Trophoblast cell (in vitro differentiated cells and primary cell): ENCODE results near the gene RIPOR3.

ENCODE experiments used
- DNase-seq, 2 donors: peaks; one replicate each; pipeline ENCODE4 v3.0.0-alpha.2; 2016
- H2AFZ ChIP-seq: 2 replicates; pipeline ENCODE4 v1.6.1; 2013; ENCODE audit warnings: low read length, moderate library complexity, mild to moderate bottlenecking; ENCODE audit not compliant: insufficient read depth, poor library complexity
- H2AK5ac ChIP-seq: 2 replicates; pipeline ENCODE4 v1.6.1; 2013; ENCODE audit warnings: mild to moderate bottlenecking, low read length
- H2BK120ac ChIP-seq: 2 replicates; pipeline ENCODE4 v1.6.1; 2013; ENCODE audit warnings: low read length, mild to moderate bottlenecking, moderate library complexity; ENCODE audit not compliant: insufficient read depth, poor library complexity
- H2BK12ac ChIP-seq: 2 replicates; pipeline ENCODE4 v1.6.1; 2013; ENCODE audit warnings: mild to moderate bottlenecking, low read length, moderate library complexity
- H2BK5ac ChIP-seq: 2 replicates; pipeline ENCODE4 v1.6.1; 2013; ENCODE audit warnings: low read length, low read depth, moderate library complexity, mild to moderate bottlenecking; ENCODE audit not compliant: poor library complexity
- H3K14ac ChIP-seq: 2 replicates; pipeline ENCODE4 v1.6.1; 2013; ENCODE audit warnings: mild to moderate bottlenecking, low read length
- H3K18ac ChIP-seq: 2 replicates; pipeline ENCODE4 v1.6.1; 2013; ENCODE audit warnings: mild to moderate bottlenecking, low read length
- H3K23ac ChIP-seq: 2 replicates; pipeline ENCODE4 v1.6.1; 2013; ENCODE audit warnings: low read length
- H3K27ac ChIP-seq: 2 replicates; pipeline ENCODE4 v1.5.1; 2013; ENCODE audit warnings: low read depth, mild to moderate bottlenecking, inconsistent platforms, low read length, moderate library complexity
- H3K27me3 ChIP-seq: 2 replicates; pipeline ENCODE4 v1.6.1; 2013; ENCODE audit warnings: inconsistent platforms, mild to moderate bottlenecking, low read length, moderate library complexity; ENCODE audit not compliant: insufficient read depth
- H3K36me3 ChIP-seq, 2 experiments: 1 replicate in 1 of 2; 2 replicates in 1 of 2; pipeline ENCODE4 v1.6.1; 2013; ENCODE audit warnings: low read length in 2 of 2, mild to moderate bottlenecking in 2 of 2, moderate library complexity in 1 of 2; ENCODE audit not compliant: insufficient read depth in 2 of 2, control insufficient read depth in 1 of 2
- H3K4ac ChIP-seq: 2 replicates; pipeline ENCODE4 v1.6.1; 2013; ENCODE audit warnings: low read depth, mild to moderate bottlenecking, low read length, moderate library complexity
- H3K4me1 ChIP-seq, 2 experiments: 1 replicate in 1 of 2; 2 replicates in 1 of 2; pipeline ENCODE4 v1.6.1; 2013; ENCODE audit warnings: low read length in 2 of 2, mild to moderate bottlenecking in 2 of 2, moderate library complexity in 1 of 2; ENCODE audit not compliant: insufficient read depth in 2 of 2, control insufficient read depth in 1 of 2
- H3K4me2 ChIP-seq: 2 replicates; pipeline ENCODE4 v1.6.1; 2013; ENCODE audit warnings: inconsistent platforms, mild to moderate bottlenecking, low read length, moderate library complexity
- H3K4me3 ChIP-seq: 2 replicates; pipeline ENCODE4 v1.5.1; 2013; ENCODE audit warnings: mild to moderate bottlenecking, low read depth, low read length, inconsistent platforms
- H3K79me1 ChIP-seq: one replicate; pipeline ENCODE4 v1.6.1; 2013; ENCODE audit warnings: low read length
- H3K79me2 ChIP-seq: 2 replicates; pipeline ENCODE4 v1.6.1; 2013; ENCODE audit warnings: low read length, mild to moderate bottlenecking; ENCODE audit not compliant: control insufficient read depth, insufficient read depth, poor library complexity
- H3K9ac ChIP-seq: 2 replicates; pipeline ENCODE4 v1.6.1; 2013; ENCODE audit warnings: mild to moderate bottlenecking, low read length
- H3K9me3 ChIP-seq: 2 replicates; pipeline ENCODE4 v1.6.1; 2013; ENCODE audit warnings: low read depth, mild to moderate bottlenecking, control low read depth, inconsistent platforms, low read length; ENCODE audit not compliant: insufficient read depth
- H4K12ac ChIP-seq: 2 replicates; pipeline ENCODE4 v1.6.1; 2013; ENCODE audit warnings: low read depth, mild to moderate bottlenecking, low read length, moderate library complexity
- H4K8ac ChIP-seq: 2 replicates; pipeline ENCODE4 v1.6.1; 2013; ENCODE audit warnings: low read depth, mild to moderate bottlenecking, low read length, moderate library complexity
- H4K91ac ChIP-seq: one replicate; pipeline ENCODE4 v1.6.1; 2013; ENCODE audit warnings: low read depth, mild to moderate bottlenecking, low read length, moderate library complexity
- WGBS: extraction: QIAGEN DNeasy Blood & Tissue Kit; methylation state at CpG from one replicate; pipeline ENCODE4 v1.1.7; 2013; ENCODE audit warnings: missing lambda C conversion rate; ENCODE audit not compliant: insufficient read length, insufficient coverage; ENCODE audit errors: extremely low coverage; 5-methylcytosine and 5-hydroxymethylcytosine counted together

RIPOR3 gene

GRCh38 chr20:50610212-50610718 lies 81.1 kb downstream of the RIPOR3 start:
- H2BK5ac ChIP-seq = no peak overlapping the region
- no peaks in the 10 kb centered on the region for H3K79me2 ChIP-seq
- H3K18ac ChIP-seq = no peak overlapping the region
- H3K4me1 ChIP-seq = peaks cover 3% of the 10 kb centered on the region in 2 experiments
- no peak overlapping the region for H3K4me2 ChIP-seq
- no peaks in the 10 kb centered on the region for H3K79me1 ChIP-seq
- H4K8ac ChIP-seq = no peak overlapping the region
- H4K12ac ChIP-seq = no peak overlapping the region
- H2BK12ac ChIP-seq = no peak overlapping the region
- no peak overlapping the region for H3K27ac ChIP-seq
- H3K4ac ChIP-seq = no peak overlapping the region
- H3K9ac ChIP-seq = no peak overlapping the region
- H4K91ac ChIP-seq = no peak overlapping the region
- H3K9me3 ChIP-seq = no peaks in the 10 kb centered on the region
- H3K27me3 ChIP-seq = no peaks in the 10 kb centered on the region
- no peaks in the 10 kb centered on the region for H3K36me3 ChIP-seq
- no peak overlapping the region for H2AFZ ChIP-seq
- no peak overlapping the region for H2BK120ac ChIP-seq
- no CpG with 5 or more reads among the region's 4 CpGs for WGBS
- no peak overlapping the region for H3K4me3 ChIP-seq
- H3K14ac ChIP-seq = no peak overlapping the region
- DNase-seq = no peak
- no peak overlapping the region for H2AK5ac ChIP-seq
- H3K23ac ChIP-seq = no peak overlapping the region

GRCh38 chr20:50609438-50609989 lies 81.8 kb downstream of the RIPOR3 start:
- no peak overlapping the region for H2AFZ ChIP-seq
- DNase-seq = no peak
- H3K23ac ChIP-seq = no peak overlapping the region
- H3K79me2 ChIP-seq = no peaks in the 10 kb centered on the region
- no peak overlapping the region for H3K14ac ChIP-seq
- no peak overlapping the region for H3K4me3 ChIP-seq
- WGBS = no CpG with 5 or more reads among the region's 28 CpGs
- no peak overlapping the region for H4K12ac ChIP-seq
- H3K79me1 ChIP-seq = no peaks in the 10 kb centered on the region
- no peak overlapping the region for H2AK5ac ChIP-seq
- no peak overlapping the region for H3K4ac ChIP-seq
- H2BK120ac ChIP-seq = no peak overlapping the region
- peaks cover 3% of the 10 kb centered on the region in 2 experiments for H3K4me1 ChIP-seq
- H2BK5ac ChIP-seq = no peak overlapping the region
- H3K27ac ChIP-seq = no peak overlapping the region
- H3K18ac ChIP-seq = no peak overlapping the region
- no peak overlapping the region for H2BK12ac ChIP-seq
- no peak overlapping the region for H3K9ac ChIP-seq
- no peak overlapping the region for H4K91ac ChIP-seq
- H3K27me3 ChIP-seq = no peaks in the 10 kb centered on the region
- H4K8ac ChIP-seq = no peak overlapping the region
- H3K4me2 ChIP-seq = no peak overlapping the region
- no peaks in the 10 kb centered on the region for H3K36me3 ChIP-seq
- H3K9me3 ChIP-seq = no peaks in the 10 kb centered on the region

- Histone ChIP-seq H3K79me1 (no peaks in the 10 kb centered on the region), H2AK5ac (no peak overlapping the region), H2BK12ac (no peak overlapping the region), H3K4ac (no peak overlapping the region), H3K23ac (no peak overlapping the region), H3K9me3 (no peaks in the 10 kb centered on the region), H4K91ac (no peak overlapping the region), H3K27ac (no peak overlapping the region), H3K36me3 (no peaks in the 10 kb centered on the region), H3K4me2 (no peak overlapping the region), H3K27me3 (no peaks in the 10 kb centered on the region), H3K4me1 (peaks cover 3% of the 10 kb centered on the region in 2 experiments), H4K12ac (no peak overlapping the region), H3K18ac (no peak overlapping the region), H2BK120ac (no peak overlapping the region), H4K8ac (no peak overlapping the region), H2AFZ (no peak overlapping the region), H2BK5ac (no peak overlapping the region), H3K79me2 (no peaks in the 10 kb centered on the region), H3K14ac (no peak overlapping the region), H3K9ac (no peak overlapping the region), H3K4me3 (no peak overlapping the region)
- no peak for DNase-seq
- WGBS = no CpG with 5 or more reads among the region's 13 CpGs
Measured at GRCh38 chr20:50608750-50609104, 82.6 kb downstream of the RIPOR3 start.

- H3K14ac ChIP-seq = no peak overlapping the region
- H3K4me3 ChIP-seq = no peak overlapping the region
- no peak overlapping the region for H3K4me2 ChIP-seq
- H3K4me1 ChIP-seq = peaks cover 3% of the 10 kb centered on the region in 2 experiments
- H3K79me1 ChIP-seq = no peaks in the 10 kb centered on the region
- H3K36me3 ChIP-seq = no peaks in the 10 kb centered on the region
- no peaks in the 10 kb centered on the region for H3K79me2 ChIP-seq
- H2BK12ac ChIP-seq = no peak overlapping the region
- no peaks in the 10 kb centered on the region for H3K9me3 ChIP-seq
- no peak overlapping the region for H3K4ac ChIP-seq
- H2AFZ ChIP-seq = no peak overlapping the region
- no CpG with 5 or more reads among the region's 32 CpGs for WGBS
- no peak overlapping the region for H3K27ac ChIP-seq
- H4K12ac ChIP-seq = no peak overlapping the region
- no peak overlapping the region for H2AK5ac ChIP-seq
- no peak overlapping the region for H4K8ac ChIP-seq
- no peaks in the 10 kb centered on the region for H3K27me3 ChIP-seq
- DNase-seq = no peak
- H2BK120ac ChIP-seq = no peak overlapping the region
- H3K9ac ChIP-seq = no peak overlapping the region
- no peak overlapping the region for H3K23ac ChIP-seq
- H4K91ac ChIP-seq = no peak overlapping the region
- H3K18ac ChIP-seq = no peak overlapping the region
- no peak overlapping the region for H2BK5ac ChIP-seq
Measured at GRCh38 chr20:50607850-50608749, 83.2 kb downstream of the RIPOR3 start.
